Neural cell (in vitro differentiated cells): ENCODE results near the gene CTF1. TPM values are rescaled to one million over a fixed set of nuclear protein-coding genes. Genes with fewer than 3 reads are reported as not detected.

Source experiments
- H2AFZ ChIP-seq: fragments of 200-600, 300-800 bp; sonication (generic), shearing (Covaris generic); 2 replicates; pipeline ENCODE4 v1.6.0; 2014; ENCODE audit warnings: low read depth, mild to moderate bottlenecking, antibody characterized with exemption, low read length, moderate library complexity
- H3F3A ChIP-seq: fragments of 200-600 bp; shearing (Covaris generic); 2 replicates; pipeline ENCODE4 v1.6.1; 2016; ENCODE audit warnings: mild to moderate bottlenecking, moderate library complexity, mixed read lengths, antibody characterized with exemption, low read length; ENCODE audit not compliant: insufficient read depth, poor library complexity, severe bottlenecking
- H3K27ac ChIP-seq: fragments of 200-600, 300-800 bp; sonication (generic), shearing (Covaris generic); 2 replicates; pipeline ENCODE4 v1.5.1; 2014; ENCODE audit warnings: mild to moderate bottlenecking, low read length, moderate library complexity
- H3K27me3 ChIP-seq: fragments of 300-800, 200-600 bp; sonication (generic), shearing (Covaris generic); 2 replicates; pipeline ENCODE4 v1.6.0; 2014; ENCODE audit warnings: mild to moderate bottlenecking, low read depth, low read length, moderate library complexity; ENCODE audit not compliant: insufficient read depth
- H3K36me3 ChIP-seq: fragments of 300-800, 200-600 bp; sonication (generic), shearing (Covaris generic); 2 replicates; pipeline ENCODE4 v1.5.1; 2014; ENCODE audit warnings: mild to moderate bottlenecking, antibody characterized with exemption, low read length, moderate library complexity; ENCODE audit not compliant: insufficient read depth
- H3K4me2 ChIP-seq: fragments of 300-800, 200-600 bp; sonication (generic), shearing (Covaris generic); 2 replicates; pipeline ENCODE4 v1.6.0; 2014; ENCODE audit warnings: mild to moderate bottlenecking, low read length
- H3K4me3 ChIP-seq: fragments of 300-800, 200-600 bp; sonication (generic), shearing (Covaris generic); 2 replicates; pipeline ENCODE4 v1.5.1; 2014; ENCODE audit warnings: mild to moderate bottlenecking, low read length, moderate library complexity
- H3K79me2 ChIP-seq: fragments of 200-600 bp; shearing (Covaris generic); replicated peaks from 2 replicates; pipeline ENCODE4 v1.6.0; 2014; ENCODE audit warnings: mild to moderate bottlenecking, low read length, moderate library complexity; ENCODE audit not compliant: insufficient read depth
- H3K9ac ChIP-seq: fragments of 300-800, 200-600 bp; sonication (generic), shearing (Covaris generic); 2 replicates; pipeline ENCODE4 v1.6.1; 2016; ENCODE audit warnings: mild to moderate bottlenecking, low read length, mixed read lengths
- H3K9me2 ChIP-seq: fragments of 200-600 bp; shearing (Covaris generic); 2 replicates; pipeline ENCODE4 v1.6.1; 2016; ENCODE audit warnings: mild to moderate bottlenecking, low read length, mixed read lengths; ENCODE audit not compliant: insufficient read depth
- H3K9me3 ChIP-seq: fragments of 200-600, 300-800 bp; sonication (generic), shearing (Covaris generic); 2 replicates; pipeline ENCODE4 v1.6.1; 2016; ENCODE audit warnings: mild to moderate bottlenecking, mixed run types, low read length, moderate library complexity, mixed read lengths
- H4K20me1 ChIP-seq: fragments of 200-600 bp; shearing (Covaris generic); 2 replicates; pipeline ENCODE4 v1.6.1; 2016; ENCODE audit warnings: mild to moderate bottlenecking, mixed run types; ENCODE audit not compliant: insufficient read depth
- CTCF ChIP-seq: fragments of 450-650 bp; IDR thresholded peaks from 2 replicates; pipeline ENCODE4 v1.5.1; 2014; ENCODE audit warnings: antibody characterized with exemption, mild to moderate bottlenecking, moderate library complexity; ENCODE audit not compliant: poor library complexity, severe bottlenecking
- EP300 ChIP-seq: fragments of 450-650 bp; conservative IDR thresholded peaks from 2 replicates; pipeline ENCODE4 v1.6.1; 2014; ENCODE audit warnings: antibody characterized with exemption, mild to moderate bottlenecking, moderate library complexity; ENCODE audit not compliant: poor library complexity, severe bottlenecking
- EZH2 ChIP-seq: fragments of 200-600, 300-800 bp; shearing (Covaris generic), sonication (generic); IDR thresholded peaks from 2 replicates; pipeline ENCODE4 v1.6.1; 2014; ENCODE audit warnings: antibody characterized with exemption, low read length, borderline replicate concordance, mild to moderate bottlenecking; ENCODE audit not compliant: insufficient read depth, poor library complexity, severe bottlenecking
- MXI1 ChIP-seq: fragments of 450-650 bp; conservative IDR thresholded peaks from 2 replicates; pipeline ENCODE4 v1.6.1; 2014; ENCODE audit warnings: antibody characterized with exemption, mild to moderate bottlenecking; ENCODE audit not compliant: poor library complexity, severe bottlenecking
- POLR2AphosphoS5 ChIP-seq: IDR thresholded peaks from 2 replicates; pipeline ENCODE4 v1.6.1; 2012
- RAD21 ChIP-seq: fragments of 450-650 bp; conservative IDR thresholded peaks from 2 replicates; pipeline ENCODE4 v1.6.1; 2014; ENCODE audit warnings: antibody characterized with exemption, mild to moderate bottlenecking, moderate library complexity
- REST ChIP-seq: IDR thresholded peaks from 2 replicates; pipeline ENCODE4 v1.6.1; 2012; ENCODE audit warnings: borderline replicate concordance
- SMC3 ChIP-seq: fragments of 450-650 bp; conservative IDR thresholded peaks from 2 replicates; pipeline ENCODE4 v1.6.1; 2014; ENCODE audit warnings: antibody characterized with exemption, mild to moderate bottlenecking, moderate library complexity; ENCODE audit not compliant: poor library complexity
- TAF1 ChIP-seq: IDR thresholded peaks from 2 replicates; pipeline ENCODE4 v1.6.1; 2012; ENCODE audit warnings: low read depth
- polyA minus RNA-seq: library from RNA; depleted of rRNA, polyadenylated mRNA; stranded (reverse); fragments of >200 nt; gene quantifications from 2 replicates; pipeline ENCODE4 v1.2.3, GENCODE V29; 2014
- polyA plus RNA-seq: library from polyadenylated mRNA; depleted of rRNA; stranded (reverse); fragments of >200 nt; gene quantifications from 2 replicates; pipeline ENCODE4 v1.2.3, GENCODE V29; 2014

CTF1 gene, protein sequence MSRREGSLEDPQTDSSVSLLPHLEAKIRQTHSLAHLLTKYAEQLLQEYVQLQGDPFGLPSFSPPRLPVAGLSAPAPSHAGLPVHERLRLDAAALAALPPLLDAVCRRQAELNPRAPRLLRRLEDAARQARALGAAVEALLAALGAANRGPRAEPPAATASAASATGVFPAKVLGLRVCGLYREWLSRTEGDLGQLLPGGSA
- polyA plus RNA-seq (not detected in 2 replicates), polyA minus RNA-seq (not detected in 2 replicates)

- no peaks in the 10 kb centered on the region for H3K9me2 ChIP-seq
- H3K4me3 ChIP-seq, result peak within 1 kb of the TSS; percentile 46
- peaks cover 5% of the 10 kb centered on the region for H3F3A ChIP-seq
- no peak within 1 kb of the TSS for H3K9ac ChIP-seq
- no peaks in the 10 kb centered on the region for H4K20me1 ChIP-seq
- no peak within 1 kb of the TSS for H3K4me2 ChIP-seq
- no peaks in the 10 kb centered on the region for H3K27me3 ChIP-seq
- peaks cover 4% of the 10 kb centered on the region for H3K79me2 ChIP-seq
- no peaks in the 10 kb centered on the region for H3K36me3 ChIP-seq
- H2AFZ ChIP-seq, result no peak within 1 kb of the TSS
- H3K27ac ChIP-seq, result no peak within 1 kb of the TSS
- H3K9me3 ChIP-seq, result no peaks in the 10 kb centered on the region
- TF ChIP-seq MXI1 (no peak), EP300 (no peak), CTCF (no peak), RAD21 (no peak), TAF1 (no peak), EZH2 (no peak), SMC3 (no peak), POLR2AphosphoS5 (no peak), REST (no peak)
Measured at GRCh38 chr16:30896261-30896888, at the start of gene CTF1. CTF1 (plus strand) TSS chr16:30896614; CDS start chr16:30896644, 30 bp downstream.

- TF ChIP-seq EZH2, result no peak
- TF ChIP-seq TAF1, result no peak
- no peak for TF ChIP-seq EP300
- TF ChIP-seq CTCF, result no peak
- no peak for TF ChIP-seq SMC3
- TF ChIP-seq REST, result no peak
- no peak overlapping the region for H2AFZ ChIP-seq
- H3K36me3 ChIP-seq, result no peaks in the 10 kb centered on the region
- no peak overlapping the region for H3K4me3 ChIP-seq
- H3K4me2 ChIP-seq, result no peak overlapping the region
- H3K27me3 ChIP-seq, result no peaks in the 10 kb centered on the region
- H3K79me2 ChIP-seq, result no peaks in the 10 kb centered on the region
- H4K20me1 ChIP-seq, result no peaks in the 10 kb centered on the region
- H3K9me2 ChIP-seq, result no peaks in the 10 kb centered on the region
- no peak overlapping the region for H3K27ac ChIP-seq
- H3K9me3 ChIP-seq, result no peaks in the 10 kb centered on the region
- H3F3A ChIP-seq, result no peaks in the 10 kb centered on the region
- H3K9ac ChIP-seq, result no peak overlapping the region
Measured at GRCh38 chr16:30846649-30847402, 49.6 kb upstream of the CTF1 start.
